ENCODE results near the gene PHGDH.

PHGDH gene

DNA sequence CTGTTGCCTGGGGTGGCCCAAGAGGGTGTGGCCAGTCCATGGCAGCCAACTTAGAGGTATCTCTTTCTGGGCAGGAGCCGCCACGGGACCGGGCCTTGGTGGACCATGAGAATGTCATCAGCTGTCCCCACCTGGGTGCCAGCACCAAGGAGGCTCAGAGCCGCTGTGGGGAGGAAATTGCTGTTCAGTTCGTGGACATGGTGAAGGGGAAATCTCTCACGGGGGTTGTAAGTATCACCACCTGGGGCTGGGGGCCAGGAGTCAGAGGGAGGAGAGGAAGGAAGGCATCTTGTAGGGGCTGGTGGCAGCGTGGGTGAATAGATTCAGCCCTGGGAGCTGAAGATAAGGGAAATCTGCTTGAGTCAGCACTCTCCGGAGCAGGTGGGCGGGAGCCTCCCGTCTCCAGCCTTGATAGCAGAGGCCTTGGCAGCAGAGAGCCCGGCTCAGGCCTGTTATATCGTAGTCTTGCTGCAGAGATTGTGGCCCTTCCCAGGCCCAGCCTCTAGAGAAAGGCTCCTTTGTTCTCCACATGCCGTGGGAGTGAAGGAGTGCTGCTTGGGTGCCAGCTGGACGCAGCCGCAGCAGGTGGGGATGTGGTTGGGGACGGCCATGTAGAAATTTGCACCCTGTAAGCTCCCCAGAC, 25.4 kb downstream of the PHGDH start:
- TF ChIP-seq, protein P1, sequence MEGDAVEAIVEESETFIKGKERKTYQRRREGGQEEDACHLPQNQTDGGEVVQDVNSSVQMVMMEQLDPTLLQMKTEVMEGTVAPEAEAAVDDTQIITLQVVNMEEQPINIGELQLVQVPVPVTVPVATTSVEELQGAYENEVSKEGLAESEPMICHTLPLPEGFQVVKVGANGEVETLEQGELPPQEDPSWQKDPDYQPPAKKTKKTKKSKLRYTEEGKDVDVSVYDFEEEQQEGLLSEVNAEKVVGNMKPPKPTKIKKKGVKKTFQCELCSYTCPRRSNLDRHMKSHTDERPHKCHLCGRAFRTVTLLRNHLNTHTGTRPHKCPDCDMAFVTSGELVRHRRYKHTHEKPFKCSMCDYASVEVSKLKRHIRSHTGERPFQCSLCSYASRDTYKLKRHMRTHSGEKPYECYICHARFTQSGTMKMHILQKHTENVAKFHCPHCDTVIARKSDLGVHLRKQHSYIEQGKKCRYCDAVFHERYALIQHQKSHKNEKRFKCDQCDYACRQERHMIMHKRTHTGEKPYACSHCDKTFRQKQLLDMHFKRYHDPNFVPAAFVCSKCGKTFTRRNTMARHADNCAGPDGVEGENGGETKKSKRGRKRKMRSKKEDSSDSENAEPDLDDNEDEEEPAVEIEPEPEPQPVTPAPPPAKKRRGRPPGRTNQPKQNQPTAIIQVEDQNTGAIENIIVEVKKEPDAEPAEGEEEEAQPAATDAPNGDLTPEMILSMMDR (IDR thresholded peaks at IDR 0.05), result no peak

DNA sequence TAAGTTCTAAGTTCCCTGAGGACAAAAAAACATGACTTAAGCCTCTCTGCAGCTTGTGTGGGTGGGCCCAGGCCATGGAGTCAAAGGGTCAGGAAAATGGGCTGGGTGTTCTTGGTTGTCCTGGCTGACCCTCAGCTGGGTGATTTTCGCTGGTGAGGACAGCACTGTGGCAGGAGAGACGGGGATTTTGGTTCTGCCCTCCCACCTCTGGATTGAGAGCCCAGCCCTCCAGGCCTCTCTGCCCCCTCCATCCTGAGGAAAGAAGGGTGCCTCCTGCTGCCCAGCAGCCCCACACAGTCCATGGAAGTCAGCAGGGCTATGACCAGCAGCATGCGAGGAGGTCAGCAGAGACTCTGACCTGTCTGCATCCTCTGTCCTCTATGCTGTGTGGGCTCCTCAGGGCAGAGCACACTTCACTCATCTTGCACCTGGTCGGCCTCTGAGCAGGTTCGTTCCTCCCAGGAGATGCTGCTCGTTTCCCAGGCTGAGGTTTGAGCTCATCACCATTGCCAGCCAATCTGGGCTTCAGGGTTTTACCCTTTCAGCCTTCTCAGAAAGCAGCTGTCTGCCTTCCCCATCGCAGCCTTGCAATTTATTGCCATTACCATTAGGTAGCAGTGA, 26.5 kb downstream of the PHGDH start:
- TF ChIP-seq, protein P1 (IDR thresholded peaks at IDR 0.05), result no peak

DNA sequence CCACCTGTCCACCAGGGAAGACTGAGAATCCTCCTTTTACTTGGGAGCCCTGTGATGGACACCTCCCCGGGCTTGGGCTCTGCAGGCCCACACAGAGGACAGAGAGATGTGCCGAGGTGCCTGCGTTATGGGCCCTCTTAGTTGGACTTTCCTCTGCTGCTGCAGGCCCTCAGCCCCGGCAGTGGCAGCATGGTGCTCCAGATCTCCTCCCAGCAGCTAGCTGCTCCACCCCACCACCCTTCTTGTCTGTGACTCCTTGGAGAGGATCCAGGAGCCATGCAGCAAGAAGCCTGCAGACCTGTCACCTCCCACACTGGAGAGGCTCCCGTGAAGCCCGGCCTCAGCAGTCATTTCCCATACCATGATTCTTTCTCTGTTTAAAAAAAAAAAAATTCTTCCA, 27.4 kb downstream of the PHGDH start:
- TF ChIP-seq, protein P1 (IDR thresholded peaks at IDR 0.05), result no peak

DNA sequence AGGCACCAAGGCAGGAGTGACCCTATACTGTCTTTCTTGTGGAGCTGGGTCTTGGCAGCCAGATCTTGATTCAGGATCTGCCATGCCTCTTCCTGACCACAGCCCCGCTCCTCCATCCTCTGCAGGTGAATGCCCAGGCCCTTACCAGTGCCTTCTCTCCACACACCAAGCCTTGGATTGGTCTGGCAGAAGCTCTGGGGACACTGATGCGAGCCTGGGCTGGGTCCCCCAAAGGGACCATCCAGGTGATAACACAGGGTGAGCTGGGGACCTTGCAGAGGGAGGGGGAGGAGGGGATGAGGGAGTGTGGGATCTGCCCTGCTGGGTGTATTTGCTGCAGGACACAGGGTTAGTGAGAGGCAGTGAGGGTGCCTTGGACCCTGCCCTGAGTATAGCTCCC, 28.5 kb downstream of the PHGDH start:
- TF ChIP-seq, protein P1 (IDR thresholded peaks at IDR 0.05), result no peak

DNA sequence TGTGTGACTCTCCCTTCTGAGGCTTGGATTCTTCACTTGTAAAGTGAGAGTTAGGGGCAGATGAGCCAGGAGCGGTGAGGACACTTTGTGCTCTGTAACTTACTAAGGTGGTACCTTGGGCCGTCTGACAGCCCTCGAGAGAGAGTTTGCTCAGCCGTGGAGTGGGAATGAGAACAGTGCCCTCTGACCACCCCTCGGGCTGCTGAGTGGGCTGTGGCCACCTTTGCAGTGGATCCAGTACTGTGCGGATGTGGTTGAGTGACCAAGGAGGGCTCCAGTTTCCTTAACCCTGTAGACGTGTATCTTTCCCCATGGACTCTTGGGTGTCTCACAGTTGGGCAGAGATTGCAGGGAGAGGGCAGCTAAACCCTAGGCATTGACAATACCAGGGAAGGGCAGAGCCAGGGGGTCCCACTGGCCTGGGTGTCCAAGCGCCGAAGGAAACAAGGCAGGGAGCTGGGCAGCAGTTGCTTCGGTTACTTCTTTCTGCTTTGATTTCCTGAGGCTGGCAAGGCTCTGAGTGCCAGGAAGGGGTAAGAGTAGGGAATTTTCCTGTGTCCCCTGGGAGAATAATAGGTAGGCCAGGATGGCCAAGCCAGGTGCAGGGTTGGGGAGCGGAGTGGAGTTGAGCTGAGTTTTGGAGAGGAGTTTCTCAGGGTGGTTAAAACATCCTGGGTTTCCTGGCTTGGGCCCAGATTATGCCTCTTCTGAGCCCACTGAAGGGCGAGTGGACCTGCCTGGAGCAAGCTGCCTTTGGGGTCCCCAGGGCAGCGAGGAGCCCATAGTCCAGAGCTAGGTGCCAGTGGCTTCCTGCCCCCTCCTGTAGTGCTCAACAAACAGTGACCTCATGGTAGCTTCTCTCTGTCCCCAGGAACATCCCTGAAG, 29.4 kb downstream of the PHGDH start:
- TF ChIP-seq, protein P1 (IDR thresholded peaks at IDR 0.05), result no peak

DNA sequence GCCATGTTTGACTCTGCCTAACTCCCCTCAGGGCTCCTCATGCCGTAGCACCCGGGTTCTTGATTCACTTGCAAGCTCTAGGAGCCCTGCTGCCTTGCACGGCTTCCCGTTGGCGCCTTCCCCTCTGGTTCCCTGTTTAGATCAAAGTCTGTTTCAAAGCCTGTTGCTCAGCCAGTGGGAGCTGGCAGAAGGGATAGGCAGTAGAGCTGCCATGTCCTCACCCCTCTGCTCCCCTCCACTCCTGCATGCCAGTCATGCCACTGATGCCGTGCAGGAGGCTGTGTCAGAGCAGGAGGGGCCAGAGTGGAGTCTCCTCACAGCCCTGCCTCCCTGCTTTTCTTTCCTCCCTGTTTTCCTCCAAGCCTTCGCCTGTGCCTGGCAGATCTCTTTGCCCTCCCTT, 30.5 kb downstream of the PHGDH start:
- TF ChIP-seq, protein P1 (IDR thresholded peaks at IDR 0.05), result no peak

DNA sequence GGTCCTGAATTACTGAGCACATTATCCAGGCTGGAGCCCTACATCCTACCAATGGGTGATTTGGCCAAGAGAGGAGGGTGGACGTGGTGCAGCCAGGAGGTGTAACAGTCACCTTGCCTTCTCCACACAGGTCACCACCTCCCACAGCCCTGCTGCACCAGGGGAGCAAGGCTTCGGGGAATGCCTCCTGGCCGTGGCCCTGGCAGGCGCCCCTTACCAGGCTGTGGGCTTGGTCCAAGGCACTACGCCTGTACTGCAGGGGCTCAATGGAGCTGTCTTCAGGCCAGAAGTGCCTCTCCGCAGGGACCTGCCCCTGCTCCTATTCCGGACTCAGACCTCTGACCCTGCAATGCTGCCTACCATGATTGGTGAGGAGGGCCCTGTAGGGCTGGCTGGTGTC, 30.9 kb downstream of the PHGDH start:
- TF ChIP-seq, protein P1 (IDR thresholded peaks at IDR 0.05), result no peak
